Measurements from ENCODE around the gene ODF2.
A peak's percentile ranks its signal among the peaks of the same experiment; 100 is the strongest.
"Not testable (repeated sequence)": the region's sequence is repeated elsewhere in the genome, so short reads cannot be mapped to it uniquely, and the experiment has no call there.

The ODF2 gene

DNA sequence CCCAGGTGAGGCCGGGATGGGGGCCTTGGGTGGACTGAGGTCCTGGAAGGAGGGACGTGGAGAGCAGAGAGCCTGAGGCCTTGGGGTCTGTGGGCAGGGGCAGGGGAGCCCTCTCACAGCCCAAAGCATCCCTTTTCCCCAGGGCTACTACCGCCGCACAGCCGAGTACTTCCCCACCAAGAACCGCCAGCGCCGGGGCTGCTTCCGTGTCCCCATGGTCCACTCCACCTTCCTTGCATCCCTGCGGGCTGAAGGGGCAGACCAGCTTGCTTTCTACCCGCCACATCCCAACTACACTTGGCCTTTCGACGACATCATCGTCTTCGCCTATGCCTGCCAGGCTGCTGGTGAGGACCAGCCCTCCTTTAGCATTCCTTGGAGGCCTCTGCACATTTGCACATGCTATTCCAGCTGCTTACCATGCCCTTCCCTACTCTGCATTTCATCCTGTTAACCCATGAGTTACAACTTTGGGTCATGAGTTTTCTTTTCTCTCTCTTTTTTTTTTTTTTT lies 31.5 kb upstream of the ODF2 start:
- DNase-seq = no peak

DNA sequence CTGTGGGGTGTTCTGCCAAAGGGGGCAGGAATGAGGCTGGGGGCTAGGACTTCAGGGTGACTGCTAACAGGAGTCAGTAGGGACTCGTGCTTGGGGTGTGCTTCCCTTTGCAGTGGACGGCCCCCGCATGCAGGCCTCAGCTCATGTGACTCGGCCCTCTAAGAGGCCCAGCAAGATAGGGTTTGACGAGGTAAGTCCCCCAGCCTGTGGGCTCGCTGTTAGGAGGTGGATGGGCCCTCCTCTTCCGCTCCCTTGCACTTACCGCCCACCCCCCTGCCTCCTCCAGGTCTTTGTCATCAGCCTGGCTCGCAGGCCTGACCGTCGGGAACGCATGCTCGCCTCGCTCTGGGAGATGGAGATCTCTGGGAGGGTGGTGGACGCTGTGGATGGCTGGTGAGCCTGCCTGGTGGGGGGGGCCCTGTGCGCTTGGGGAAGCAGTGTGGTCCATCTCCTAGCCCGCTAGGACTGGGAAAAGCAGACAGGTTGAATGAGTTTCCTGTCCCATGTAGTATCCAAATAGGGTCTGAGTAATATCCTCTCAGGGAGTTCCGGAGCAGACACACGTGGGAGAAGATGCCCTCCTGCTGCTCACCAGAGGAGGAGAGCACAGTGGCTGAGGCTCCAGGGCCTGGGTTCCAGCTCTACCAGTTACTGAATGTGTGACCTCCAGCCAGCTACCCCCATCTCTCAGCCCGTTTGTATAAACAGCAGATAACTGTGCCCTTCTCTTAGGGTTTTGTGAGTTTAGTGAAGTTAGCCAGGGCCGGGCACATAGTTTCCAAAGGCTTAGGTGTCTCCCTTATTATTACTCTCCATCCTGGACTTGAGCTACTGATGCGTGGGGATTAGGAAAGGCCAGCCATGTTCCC lies 26.9 kb upstream of the ODF2 start:
- DNase-seq = no peak

DNA sequence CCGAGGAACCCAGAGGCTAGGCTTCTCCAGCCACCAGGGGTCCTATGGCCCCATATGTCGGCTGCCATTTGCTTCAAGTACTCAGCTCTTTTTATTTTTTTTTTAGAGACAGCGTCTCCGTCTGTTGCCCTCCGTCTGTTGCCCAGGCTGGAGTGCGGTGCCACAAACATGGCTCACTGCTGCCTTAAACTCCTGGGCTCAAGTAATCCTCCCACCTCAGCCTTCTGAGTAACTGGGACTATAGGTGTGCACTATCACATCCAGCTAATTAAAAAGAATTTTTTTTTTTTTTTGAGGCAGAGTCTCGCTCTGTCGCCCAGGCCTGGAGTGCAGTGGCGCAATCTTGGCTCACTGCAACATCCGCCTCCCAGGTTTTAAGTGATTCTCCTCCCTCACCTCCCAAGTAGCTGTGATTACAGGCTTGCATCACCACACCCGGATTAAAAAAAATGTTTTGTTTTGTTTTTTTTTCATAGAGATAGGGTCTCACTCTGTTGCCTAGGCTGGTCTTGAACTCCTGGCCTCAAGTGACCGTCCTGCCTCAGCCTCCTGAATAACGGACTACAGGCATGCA lies 26.2 kb upstream of the ODF2 start:
- DNase-seq = no peak

DNA sequence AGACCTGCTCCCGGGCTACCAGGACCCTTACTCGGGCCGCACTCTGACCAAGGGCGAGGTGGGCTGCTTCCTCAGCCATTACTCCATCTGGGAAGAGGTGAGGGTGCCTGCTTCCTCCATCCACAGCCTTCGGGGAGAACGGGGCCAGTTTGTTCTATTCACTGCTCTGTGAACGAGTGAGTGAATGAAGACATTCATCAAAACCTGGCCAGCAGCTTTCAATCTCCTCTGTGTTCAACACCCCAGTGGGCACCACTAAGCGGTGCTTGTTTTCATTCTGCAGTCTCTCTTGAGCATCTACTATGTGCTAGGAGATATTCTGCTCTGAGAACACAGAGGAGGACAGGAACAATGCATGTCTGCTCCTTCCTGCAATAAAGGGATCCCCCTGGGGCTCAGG lies 24.6 kb upstream of the ODF2 start:
- no peak for DNase-seq

DNA sequence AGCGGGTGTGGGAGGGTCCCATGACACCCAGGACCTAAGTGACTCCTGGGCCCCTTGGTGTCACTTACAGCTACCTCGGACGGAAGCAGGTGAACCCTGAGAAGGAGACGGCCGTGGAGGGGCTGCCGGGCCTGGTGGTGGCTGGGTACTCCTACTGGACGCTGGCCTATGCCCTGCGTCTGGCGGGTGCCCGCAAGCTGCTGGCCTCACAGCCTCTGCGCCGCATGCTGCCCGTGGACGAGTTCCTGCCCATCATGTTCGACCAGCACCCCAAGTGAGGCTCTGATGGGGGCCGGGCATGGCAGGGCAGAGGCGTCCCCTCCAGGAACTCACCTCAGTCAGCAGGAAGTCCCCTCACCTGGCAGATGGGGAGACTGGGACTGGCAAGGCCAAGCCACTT lies 21.5 kb upstream of the ODF2 start:
- DNase-seq = no peak

DNA sequence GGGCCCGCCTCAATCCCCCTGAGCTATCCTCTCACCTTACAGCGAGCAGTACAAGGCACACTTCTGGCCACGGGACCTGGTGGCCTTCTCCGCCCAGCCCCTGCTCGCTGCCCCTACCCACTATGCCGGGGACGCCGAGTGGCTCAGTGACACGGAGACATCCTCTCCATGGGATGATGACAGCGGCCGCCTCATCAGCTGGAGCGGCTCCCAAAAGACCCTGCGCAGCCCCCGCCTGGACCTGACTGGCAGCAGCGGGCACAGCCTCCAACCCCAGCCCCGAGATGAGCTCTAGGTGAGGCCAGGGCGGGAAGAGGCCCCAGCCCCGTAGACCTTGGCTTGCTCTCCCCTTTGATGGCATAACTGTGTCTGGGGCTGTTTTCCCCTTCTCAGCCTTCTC lies 20.2 kb upstream of the ODF2 start:
- DNase-seq = no peak

DNA sequence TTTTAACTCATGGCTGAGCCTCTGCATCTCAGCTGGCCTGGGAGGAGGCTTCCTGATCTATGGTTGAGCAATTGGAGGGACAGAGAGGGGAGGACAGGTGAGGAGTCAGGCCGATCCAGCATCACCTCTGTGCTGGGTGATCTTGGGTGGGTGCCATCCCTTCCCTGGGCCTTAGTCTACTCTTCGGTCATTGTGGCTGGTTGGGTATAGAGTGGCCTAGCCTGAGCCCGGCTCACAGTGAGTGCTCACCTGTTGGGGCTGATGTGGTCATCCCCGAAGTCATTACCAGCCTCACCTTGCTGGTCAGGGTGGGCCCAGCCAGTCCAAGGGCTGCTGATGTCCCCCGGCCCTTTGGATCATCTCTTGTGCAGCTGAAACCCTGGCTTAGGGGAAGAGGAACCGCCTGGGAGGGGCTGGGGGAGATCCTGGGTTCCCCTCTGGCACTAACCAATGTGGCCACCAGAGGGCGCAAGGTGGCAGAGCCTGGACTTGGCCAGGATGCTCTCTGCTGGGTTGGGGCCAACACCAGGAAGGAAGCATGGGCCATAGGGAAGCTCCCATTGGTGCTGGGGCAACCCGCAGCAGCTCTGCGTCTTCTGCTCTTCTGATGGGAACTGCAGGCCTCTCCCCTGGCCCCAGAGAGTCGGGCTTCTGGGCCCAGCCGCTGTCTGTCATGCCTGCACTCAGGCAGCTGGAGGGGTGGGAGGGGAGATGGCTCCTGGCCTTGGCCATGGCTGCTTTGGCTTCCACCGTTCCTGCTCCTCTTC lies 17.3 kb upstream of the ODF2 start:
- DNase-seq = peak; percentile 67

DNA sequence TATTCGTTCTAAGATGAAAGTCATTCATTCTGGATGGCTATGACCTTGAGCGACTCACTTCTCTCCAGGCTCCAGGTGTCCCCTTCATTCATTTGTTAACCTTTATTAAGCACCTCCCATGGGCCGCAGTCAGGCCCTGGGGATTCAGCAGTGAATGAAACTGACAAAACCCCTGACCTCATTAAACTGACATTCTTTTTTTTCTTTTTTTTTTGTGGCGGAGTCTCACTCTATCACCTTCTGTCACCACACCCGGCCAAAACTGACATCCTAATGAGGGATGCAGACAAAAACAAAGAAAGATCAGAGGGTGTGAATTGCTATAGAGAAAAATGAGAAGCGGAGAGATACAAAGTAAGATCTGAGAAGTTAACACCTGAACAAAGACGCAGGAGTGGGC lies 16.5 kb upstream of the ODF2 start:
- no peak for DNase-seq

DNA sequence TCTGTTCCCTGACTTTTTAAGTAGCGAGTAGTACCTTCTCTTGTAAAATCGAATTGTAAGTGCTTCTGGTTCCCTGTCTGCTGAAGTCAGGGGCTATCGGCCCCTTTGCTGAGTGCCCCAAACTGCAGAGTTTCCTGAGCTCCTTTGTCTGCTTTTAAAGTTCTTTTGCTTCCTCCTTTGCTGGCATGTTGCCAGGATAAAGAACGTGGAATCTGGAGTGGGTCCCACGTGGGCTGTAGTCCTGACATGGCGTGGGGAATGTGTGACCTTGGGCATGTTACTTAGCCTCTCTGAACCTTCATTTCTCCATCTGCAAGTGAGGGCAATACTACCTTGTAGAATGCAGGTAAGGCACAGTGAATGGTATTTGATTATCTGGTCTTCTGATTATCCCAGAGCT lies 13.7 kb upstream of the ODF2 start:
- no peak for DNase-seq

DNA sequence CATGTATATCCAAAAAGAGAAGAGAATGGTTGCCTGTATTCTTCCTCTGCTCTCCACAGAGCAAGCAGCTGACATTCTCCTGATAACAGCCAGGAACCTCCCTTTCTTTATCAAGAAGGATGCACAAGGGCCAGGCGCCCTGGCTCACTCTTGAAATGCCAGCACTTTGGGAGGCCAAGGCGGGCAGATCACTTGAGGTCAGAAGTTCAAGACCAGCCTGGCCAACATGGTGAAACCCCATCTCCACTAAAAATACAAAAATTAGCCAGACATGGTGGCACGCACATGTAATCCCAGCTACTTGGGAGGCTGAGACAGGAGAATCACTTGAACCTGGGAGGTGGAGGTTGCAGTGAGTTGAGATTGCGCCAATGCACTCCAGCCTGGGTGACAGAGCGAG lies 9.3 kb upstream of the ODF2 start:
- DNase-seq = not testable (repeated sequence)

DNA sequence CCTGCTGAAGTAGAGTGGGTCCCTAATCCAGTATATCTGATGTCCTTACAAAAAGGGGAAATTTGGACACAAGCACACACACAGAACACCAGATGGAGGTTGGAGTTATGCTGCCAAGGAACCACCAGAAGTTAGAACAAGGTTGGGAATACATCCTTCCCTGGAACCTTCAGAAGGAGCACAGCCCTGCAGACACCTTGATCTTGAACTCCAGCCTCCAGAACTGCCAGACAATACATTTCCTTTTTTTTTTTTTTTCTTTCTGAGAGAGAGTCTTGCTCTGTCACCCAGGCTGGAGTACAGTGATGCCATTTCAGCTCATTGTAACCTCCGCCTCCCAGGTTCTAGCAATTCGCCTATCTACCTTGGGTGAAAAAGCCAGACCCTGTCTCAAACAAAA lies 7.1 kb upstream of the ODF2 start:
- no peak for DNase-seq

DNA sequence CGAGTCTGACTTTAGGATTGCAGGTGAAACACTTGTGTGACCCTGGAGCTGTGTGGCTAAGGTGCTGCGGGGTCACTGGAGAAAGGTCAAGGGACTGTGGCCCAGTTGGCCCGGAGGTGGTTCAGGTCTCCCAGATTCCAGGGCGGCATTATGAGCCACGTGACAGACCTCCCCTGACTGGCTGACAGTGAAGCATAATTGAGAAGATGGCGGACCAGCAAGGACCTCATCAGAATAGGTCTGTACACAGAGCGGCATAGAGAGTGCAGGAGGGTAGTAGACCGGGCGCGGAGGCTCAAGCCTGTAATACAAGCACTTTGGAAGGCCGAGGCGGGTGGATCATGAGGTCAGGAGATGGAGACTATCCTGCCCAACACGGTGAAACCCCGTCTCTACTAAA lies 815 bp upstream of the ODF2 start:
- DNase-seq = no peak

DNA sequence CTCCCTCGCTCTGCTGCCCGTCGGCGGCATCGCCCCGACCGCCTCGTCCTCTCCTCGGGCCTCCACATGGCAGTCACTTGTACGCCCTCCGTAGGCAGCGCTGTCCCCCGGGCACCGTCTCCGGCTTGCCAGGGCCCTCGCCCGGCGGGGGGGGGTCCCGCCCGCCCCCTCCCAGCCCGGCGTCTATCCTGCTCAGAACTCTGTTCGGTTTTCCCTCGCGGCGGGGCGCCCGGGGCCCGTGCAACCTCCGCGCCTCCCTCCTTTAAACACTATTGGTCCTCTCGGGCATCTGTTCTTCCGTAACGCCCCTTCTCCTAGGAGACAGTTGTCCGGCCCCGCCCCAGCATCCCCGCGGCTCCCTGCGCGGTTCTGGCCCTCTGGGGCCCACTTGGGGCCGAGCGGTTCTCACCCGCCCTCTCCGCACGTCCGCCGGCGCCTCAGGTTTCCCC lies 831 bp downstream of the ODF2 start:
- DNase-seq = peak; percentile 59

DNA sequence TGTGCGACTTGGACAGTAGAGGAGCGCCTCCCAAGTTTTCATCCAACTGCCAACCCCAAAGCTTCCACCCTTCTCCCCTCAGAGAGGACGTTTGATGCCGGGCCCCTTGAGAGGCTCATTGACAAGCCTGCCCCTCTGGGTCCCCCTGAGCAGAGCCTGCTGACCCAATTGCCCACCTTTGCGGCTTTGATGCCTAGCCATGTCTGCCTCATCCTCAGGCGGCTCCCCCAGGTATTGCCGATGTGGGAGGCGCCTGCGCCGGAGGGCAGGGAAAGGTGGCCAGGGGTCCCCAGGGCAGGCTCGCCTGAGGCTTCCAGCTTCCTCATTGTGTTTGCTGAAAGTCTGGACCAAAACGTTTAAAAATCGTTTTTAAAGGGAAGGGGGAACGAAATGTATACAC lies 1.4 kb downstream of the ODF2 start:
- no peak for DNase-seq

DNA sequence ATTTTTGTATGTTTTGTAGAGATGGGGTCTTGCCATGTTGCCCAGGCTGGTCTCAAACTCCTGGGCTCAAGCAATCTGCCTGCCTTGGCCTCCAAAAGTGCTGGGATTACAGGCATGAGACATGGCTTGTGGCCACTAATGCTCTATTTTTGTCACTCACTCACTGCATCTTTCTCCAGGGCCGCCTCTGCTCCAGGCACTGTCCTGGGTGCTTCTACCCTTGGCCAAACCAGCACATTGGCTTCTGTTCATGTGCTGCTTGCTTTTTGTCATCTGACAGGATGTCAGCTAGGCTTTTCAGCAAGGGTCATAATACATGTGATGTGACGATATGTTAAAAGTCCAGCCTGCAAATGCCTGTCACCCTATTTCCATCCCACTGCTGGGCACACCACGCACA lies 3.2 kb downstream of the ODF2 start:
- DNase-seq = no peak

DNA sequence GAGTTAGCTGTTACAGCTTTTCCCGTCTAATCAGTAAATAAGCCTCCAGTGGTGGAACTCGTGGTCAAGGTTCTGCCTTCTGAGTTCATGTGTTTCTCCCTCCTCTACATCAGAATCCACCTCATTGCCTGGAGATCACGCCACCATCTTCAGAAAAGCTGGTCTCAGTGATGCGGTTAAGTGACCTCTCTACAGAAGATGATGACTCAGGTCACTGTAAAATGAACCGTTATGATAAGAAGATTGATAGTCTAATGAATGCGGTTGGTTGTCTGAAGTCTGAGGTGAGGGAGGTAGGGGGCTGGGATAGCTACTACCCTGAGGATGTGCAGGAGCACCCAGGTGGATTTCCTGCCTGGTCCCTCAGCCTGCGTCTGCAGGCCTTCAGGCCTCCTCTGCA lies 13.3 kb downstream of the ODF2 start:
- DNase-seq = no peak

DNA sequence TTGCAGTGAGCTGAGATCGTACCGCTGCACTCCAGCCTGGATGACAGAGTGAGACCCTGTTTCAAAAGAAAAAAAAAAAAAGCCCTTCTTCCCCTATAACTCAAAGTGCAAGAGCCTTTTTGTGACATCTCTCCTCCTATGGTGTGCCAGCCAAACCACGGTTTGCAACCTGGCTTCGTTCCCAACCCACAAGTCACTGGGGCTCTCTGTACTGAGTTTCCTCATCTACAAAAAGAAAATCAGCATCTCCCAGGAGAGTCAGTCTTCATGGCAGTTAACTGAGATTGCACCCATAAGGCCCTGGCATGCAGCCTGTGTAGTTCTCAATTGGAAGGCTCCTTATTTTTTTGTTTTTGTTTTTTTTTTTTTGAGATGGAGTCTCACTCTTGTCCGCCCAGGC lies 14.8 kb downstream of the ODF2 start:
- no peak for DNase-seq

DNA sequence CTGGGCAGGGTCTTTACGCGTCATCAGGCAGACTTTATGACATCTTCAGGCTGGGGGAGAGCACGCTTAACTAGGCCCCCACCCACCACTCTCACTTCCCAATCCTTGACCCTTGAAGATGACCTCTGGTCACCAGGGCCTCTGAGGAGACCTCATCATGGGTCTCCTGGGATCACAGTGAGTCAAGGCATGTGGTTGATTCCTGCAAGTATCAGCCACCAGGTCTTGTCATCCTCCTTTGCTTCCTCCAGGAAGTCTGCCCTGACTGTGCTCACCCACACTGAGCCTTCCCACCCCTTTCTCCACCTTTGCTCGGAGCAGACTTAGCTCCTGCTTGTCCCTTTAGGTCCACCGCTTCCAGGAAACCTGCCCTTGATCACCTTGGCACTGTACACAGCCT lies 17.3 kb downstream of the ODF2 start:
- DNase-seq = no peak

DNA sequence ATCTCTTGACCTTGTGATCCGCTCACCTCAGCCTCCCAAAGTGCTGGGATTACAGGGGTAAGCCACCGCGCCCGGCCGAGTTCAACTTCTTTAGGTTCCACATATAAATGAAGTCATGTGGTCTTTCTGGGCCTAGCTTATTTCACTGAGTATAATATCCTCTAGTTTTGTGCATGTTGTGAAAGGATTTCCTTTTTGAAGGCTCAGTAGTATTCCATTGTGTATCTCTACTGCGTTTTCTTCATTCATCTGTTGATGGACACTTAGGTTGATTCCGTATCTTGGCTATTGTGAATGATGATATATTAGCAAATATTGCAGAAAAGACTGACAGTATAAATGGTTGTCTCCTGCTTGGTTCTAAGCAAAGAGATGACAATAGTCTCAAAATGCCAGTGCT lies 20.1 kb downstream of the ODF2 start:
- no peak for DNase-seq

DNA sequence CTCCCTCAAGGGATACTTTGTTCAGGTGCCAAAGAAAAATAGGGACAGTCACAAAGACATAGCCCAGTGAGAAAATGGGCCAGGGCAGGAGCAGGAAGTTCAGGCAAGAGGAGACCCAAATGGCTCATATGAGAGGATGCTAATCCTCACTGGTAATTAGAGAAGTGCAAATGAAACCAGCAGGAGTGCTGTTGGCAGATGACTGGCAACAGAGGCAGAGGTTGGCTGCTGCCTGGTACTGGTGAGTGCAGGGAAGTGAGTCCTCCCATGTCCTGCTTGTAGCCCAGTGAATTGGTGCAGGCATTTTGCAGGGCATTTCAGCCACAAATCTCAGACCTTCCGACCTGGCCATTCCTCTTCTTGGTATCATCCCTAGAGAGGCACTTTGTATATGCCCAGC lies 23.5 kb downstream of the ODF2 start:
- DNase-seq = no peak

DNA sequence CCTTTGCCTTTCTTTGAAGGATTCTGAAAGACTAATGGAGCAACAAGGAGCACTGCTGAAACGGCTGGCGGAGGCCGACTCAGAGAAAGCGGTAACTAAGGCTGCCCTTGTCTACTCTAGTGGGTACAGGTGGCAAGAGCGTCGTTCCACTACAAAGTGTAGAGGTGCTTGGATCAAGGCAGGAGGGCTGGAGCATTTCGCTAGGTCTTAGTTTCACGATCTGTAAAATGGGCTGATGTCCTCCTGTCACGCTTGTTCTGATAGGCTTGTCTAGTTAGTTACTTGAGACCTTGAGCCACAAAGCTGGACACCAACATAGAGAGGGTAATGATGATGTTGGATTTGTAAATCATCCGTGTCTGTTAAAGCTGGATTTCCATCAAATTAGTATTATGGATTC lies 25.8 kb downstream of the ODF2 start:
- DNase-seq = no peak

DNA sequence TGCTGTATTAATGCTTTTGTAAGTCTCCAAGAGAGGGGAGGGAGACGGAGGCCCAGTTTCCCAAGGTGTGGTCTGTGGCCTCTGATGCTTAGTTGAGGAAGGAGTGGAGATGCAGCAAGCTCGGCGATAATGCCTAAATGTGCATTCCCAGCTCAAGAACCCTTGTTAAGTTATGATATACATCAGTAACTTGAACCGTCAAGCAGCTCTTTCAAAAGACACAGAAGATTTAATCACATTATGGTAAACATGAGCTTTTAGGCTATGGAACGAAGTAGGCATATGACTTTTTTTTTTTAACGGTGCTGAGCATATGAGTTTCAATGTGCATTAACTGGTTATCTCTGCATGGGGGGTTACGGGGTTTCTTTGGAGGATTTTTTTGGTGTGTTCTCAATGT lies 26.4 kb downstream of the ODF2 start:
- DNase-seq = no peak

DNA sequence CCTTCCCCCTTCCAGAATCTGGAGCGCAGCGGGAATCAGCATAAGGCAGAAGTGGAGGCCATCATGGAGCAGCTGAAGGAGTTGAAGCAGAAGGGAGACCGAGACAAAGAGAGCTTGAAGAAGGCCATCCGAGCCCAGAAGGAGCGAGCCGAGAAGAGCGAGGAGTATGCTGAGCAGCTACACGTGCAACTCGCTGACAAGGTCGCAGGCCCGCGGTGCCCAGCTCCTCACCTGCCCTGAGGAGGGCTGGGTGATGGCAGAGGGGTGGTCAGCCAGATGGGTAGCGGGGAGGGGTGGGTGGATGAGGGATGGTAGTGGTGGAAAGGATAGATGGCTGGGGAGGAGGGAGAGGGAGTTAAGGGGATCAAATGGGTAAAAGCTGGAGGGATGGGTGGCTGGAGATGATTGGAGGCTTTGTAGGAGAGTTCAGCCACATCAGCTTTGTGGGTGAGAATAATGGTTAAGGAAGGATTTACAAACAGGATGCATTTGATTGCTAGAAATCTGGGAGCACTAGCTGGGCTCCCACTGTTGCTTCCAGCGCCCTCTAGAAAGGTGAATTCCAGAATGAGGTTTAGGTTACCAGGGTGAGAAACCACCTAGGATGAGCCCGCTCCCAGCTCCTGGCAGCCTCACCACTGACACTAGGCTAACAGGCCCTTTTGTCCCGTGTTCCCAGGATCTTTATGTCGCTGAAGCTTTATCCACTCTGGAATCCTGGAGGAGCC lies 29.0 kb downstream of the ODF2 start:
- no peak for DNase-seq

Data from CD4-positive, alpha-beta T cell treated with Interferon gamma for 1 hour (primary cell).